Endodermal cell (in vitro differentiated cells): Measurements from ENCODE around the gene MNT. TPM values are rescaled to one million over a fixed set of nuclear protein-coding genes. Genes with fewer than 3 reads are reported as not detected.

Experiments used
- DNase-seq: peaks from one replicate; pipeline ENCODE4 v3.0.0-alpha.2; 2017
- H3K27ac ChIP-seq: 2 replicates; pipeline ENCODE4 v1.5.1; 2013; ENCODE audit warnings: mild to moderate bottlenecking, low read depth, low read length, moderate library complexity
- H3K27me3 ChIP-seq: 2 replicates; pipeline ENCODE4 v1.6.1; 2013; ENCODE audit warnings: mild to moderate bottlenecking, low read length, moderate library complexity; ENCODE audit not compliant: insufficient read depth, control insufficient read depth, poor library complexity, severe bottlenecking
- H3K36me3 ChIP-seq: 2 replicates; pipeline ENCODE4 v1.7.0; 2013; ENCODE audit warnings: mild to moderate bottlenecking, low read length, moderate library complexity; ENCODE audit not compliant: control insufficient read depth, insufficient read depth
- H3K4me1 ChIP-seq: one replicate; pipeline ENCODE4 v1.7.0; 2013; ENCODE audit warnings: low read length; ENCODE audit not compliant: control insufficient read depth, insufficient read depth
- H3K4me3 ChIP-seq: 2 replicates; pipeline ENCODE4 v1.5.1; 2013; ENCODE audit warnings: mild to moderate bottlenecking, low read length, moderate library complexity
- H3K9ac ChIP-seq: 2 replicates; pipeline ENCODE4 v1.6.1; 2013; ENCODE audit warnings: mild to moderate bottlenecking, low read length, moderate library complexity; ENCODE audit not compliant: poor library complexity, severe bottlenecking; ENCODE audit errors: extremely low read depth
- H3K9me3 ChIP-seq: 2 replicates; pipeline ENCODE4 v1.6.1; 2013; ENCODE audit warnings: mild to moderate bottlenecking, low read length, moderate library complexity; ENCODE audit not compliant: control insufficient read depth
- H3K27ac Mint-ChIP-seq: 2 replicates; pipeline ENCODE4 v1.8.0; 2020; ENCODE audit warnings: mixed read lengths
- H3K27me3 Mint-ChIP-seq: 2 replicates; pipeline ENCODE4 v1.8.0; 2021; ENCODE audit warnings: mild to moderate bottlenecking, mixed read lengths; ENCODE audit not compliant: insufficient read depth
- H3K36me3 Mint-ChIP-seq: 2 replicates; pipeline ENCODE4 v1.8.0; 2020; ENCODE audit warnings: low read depth, mixed read lengths
- H3K4me1 Mint-ChIP-seq: 2 replicates; pipeline ENCODE4 v1.8.0; 2020; ENCODE audit warnings: mixed read lengths
- H3K4me3 Mint-ChIP-seq: 2 replicates; pipeline ENCODE4 v1.8.0; 2020; ENCODE audit warnings: mild to moderate bottlenecking, moderate library complexity, mixed read lengths
- H3K9me3 Mint-ChIP-seq: 2 replicates; pipeline ENCODE4 v1.8.0; 2020; ENCODE audit warnings: mild to moderate bottlenecking, mixed read lengths
- WGBS, 2 experiments: methylation state at CpG; one replicate each; pipeline versions ENCODE4 v1.1.5 to v1.1.7; 2013; ENCODE audit warnings: missing lambda C conversion rate in 2 of 2, mixed read lengths in 1 of 2; ENCODE audit not compliant: insufficient coverage in 1 of 2, insufficient read length in 1 of 2; 5-methylcytosine and 5-hydroxymethylcytosine counted together
- total RNA-seq, 2 donors: library from RNA; stranded (reverse); fragmentation: NEBNext Ultra II Directional in 1 of 2; extraction: Animal tissue kit (Norgen Biotek cat#: 25700) in 1 of 2; gene quantifications; 2 replicates in 1 of 2; 3 replicates in 1 of 2; pipeline ENCODE4 v1.2.1, GENCODE V29; 2021
- TF ChIP-seq, protein P1 (sequence below): fragments of 200-600 bp; sonication (generic); conservative IDR thresholded peaks from 2 replicates; pipeline ENCODE4 v1.5.0; 2021; ENCODE audit warnings: antibody characterized with exemption, mild to moderate bottlenecking

Gene MNT
- total RNA-seq, 2 donors from 2014 or later, result 25.3 to 30.2 TPM

- TF ChIP-seq, protein P1, sequence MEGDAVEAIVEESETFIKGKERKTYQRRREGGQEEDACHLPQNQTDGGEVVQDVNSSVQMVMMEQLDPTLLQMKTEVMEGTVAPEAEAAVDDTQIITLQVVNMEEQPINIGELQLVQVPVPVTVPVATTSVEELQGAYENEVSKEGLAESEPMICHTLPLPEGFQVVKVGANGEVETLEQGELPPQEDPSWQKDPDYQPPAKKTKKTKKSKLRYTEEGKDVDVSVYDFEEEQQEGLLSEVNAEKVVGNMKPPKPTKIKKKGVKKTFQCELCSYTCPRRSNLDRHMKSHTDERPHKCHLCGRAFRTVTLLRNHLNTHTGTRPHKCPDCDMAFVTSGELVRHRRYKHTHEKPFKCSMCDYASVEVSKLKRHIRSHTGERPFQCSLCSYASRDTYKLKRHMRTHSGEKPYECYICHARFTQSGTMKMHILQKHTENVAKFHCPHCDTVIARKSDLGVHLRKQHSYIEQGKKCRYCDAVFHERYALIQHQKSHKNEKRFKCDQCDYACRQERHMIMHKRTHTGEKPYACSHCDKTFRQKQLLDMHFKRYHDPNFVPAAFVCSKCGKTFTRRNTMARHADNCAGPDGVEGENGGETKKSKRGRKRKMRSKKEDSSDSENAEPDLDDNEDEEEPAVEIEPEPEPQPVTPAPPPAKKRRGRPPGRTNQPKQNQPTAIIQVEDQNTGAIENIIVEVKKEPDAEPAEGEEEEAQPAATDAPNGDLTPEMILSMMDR, result no peak
- no peak for DNase-seq
- Mint-ChIP-seq H3K27me3 (no peaks in the 10 kb centered on the region), H3K4me1 (no peaks in the 10 kb centered on the region), H3K4me3 (no peak overlapping the region), H3K27ac (no peak overlapping the region), H3K9me3 (no peaks in the 10 kb centered on the region), H3K36me3 (peaks cover 33% of the 10 kb centered on the region)
- no peaks in the 10 kb centered on the region for H3K27me3 ChIP-seq
- H3K27ac ChIP-seq, result no peak overlapping the region
- H3K9ac ChIP-seq, result no peak overlapping the region
- WGBS, 2 experiments, result 94 to 96% methylated on average over 5 to 7 of the region's 7 CpGs
- no peak overlapping the region for H3K4me3 ChIP-seq
- H3K4me1 ChIP-seq, result no peaks in the 10 kb centered on the region
- H3K36me3 ChIP-seq, result peaks cover 36% of the 10 kb centered on the region
- no peaks in the 10 kb centered on the region for H3K9me3 ChIP-seq
Measured at GRCh38 chr17:2410951-2411350, 10.1 kb upstream of the MNT start.

- Mint-ChIP-seq H3K27ac (no peak overlapping the region), H3K4me1 (no peaks in the 10 kb centered on the region), H3K27me3 (no peaks in the 10 kb centered on the region), H3K4me3 (no peak overlapping the region), H3K9me3 (no peaks in the 10 kb centered on the region), H3K36me3 (peaks cover 12% of the 10 kb centered on the region)
- H3K9ac ChIP-seq, result no peak overlapping the region
- H3K9me3 ChIP-seq, result no peaks in the 10 kb centered on the region
- peaks cover 12% of the 10 kb centered on the region for H3K36me3 ChIP-seq
- 82 to 88% methylated on average over 13 to 15 of the region's 15 CpGs for WGBS, 2 experiments
- H3K27me3 ChIP-seq, result no peaks in the 10 kb centered on the region
- no peak overlapping the region for H3K4me3 ChIP-seq
- peak overlapping the region; percentile 40 for H3K27ac ChIP-seq
- TF ChIP-seq, protein P1, result no peak
- peak; percentile 45 for DNase-seq
- H3K4me1 ChIP-seq, result peaks cover 4% of the 10 kb centered on the region
Measured at GRCh38 chr17:2406903-2407790, 6.3 kb upstream of the MNT start.

GRCh38 chr17:2406271-2406902 lies 5.5 kb upstream of the MNT start:
- Histone ChIP-seq H3K9me3 (no peaks in the 10 kb centered on the region), H3K27me3 (no peaks in the 10 kb centered on the region), H3K9ac (no peak overlapping the region), H3K27ac (no peak overlapping the region), H3K4me3 (no peak overlapping the region), H3K4me1 (peaks cover 4% of the 10 kb centered on the region), H3K36me3 (peaks cover 10% of the 10 kb centered on the region)
- Mint-ChIP-seq H3K27me3 (no peaks in the 10 kb centered on the region), H3K27ac (no peak overlapping the region), H3K4me3 (no peak overlapping the region), H3K36me3 (peaks cover 12% of the 10 kb centered on the region), H3K4me1 (no peaks in the 10 kb centered on the region), H3K9me3 (no peaks in the 10 kb centered on the region)
- 94 to 95% methylated on average over 2 to 8 of the region's 8 CpGs for WGBS, 2 experiments
- DNase-seq, result no peak
- TF ChIP-seq, protein P1, result no peak
